Forelimb muscle (tissue), 1 donor: Measurements from ENCODE around the gene C2orf92. TPM values are rescaled to one million over a fixed set of nuclear protein-coding genes. Genes with fewer than 3 reads are reported as not detected.
"Not testable (repeated sequence)": the region's sequence is repeated elsewhere in the genome, so short reads cannot be mapped to it uniquely, and the experiment has no call there.

Source experiments
- DNase-seq: peaks from one replicate; pipeline ENCODE4 v3.0.0-alpha.2; 2013; ENCODE audit warnings: low read depth
- polyA plus RNA-seq: library from polyadenylated mRNA; unstranded; fragments of 120-200 nt; gene quantifications from one replicate; pipeline ENCODE4 v1.2.1, GENCODE V29; 2013; ENCODE audit not compliant: insufficient read length

C2orf92 gene
- polyA plus RNA-seq, 1 donor: 20.7 TPM

- DNase-seq: no peak
Observed at GRCh38 chr2:97693476-97693875, 24.0 kb downstream of the C2orf92 start.

- DNase-seq: no peak
Observed at GRCh38 chr2:97695744-97696143, 26.2 kb downstream of the C2orf92 start.

- peak; percentile 57 for DNase-seq
Observed at GRCh38 chr2:97697252-97698235, 28.0 kb downstream of the C2orf92 start.

GRCh38 chr2:97698530-97698929, 29.0 kb downstream of the C2orf92 start:
- no peak for DNase-seq

- peak; percentile 35 for DNase-seq
Observed at GRCh38 chr2:97699765-97700444, 30.4 kb downstream of the C2orf92 start.

GRCh38 chr2:97701186-97701585, 31.7 kb downstream of the C2orf92 start:
- DNase-seq: no peak

GRCh38 chr2:97701851-97702465, 32.4 kb downstream of the C2orf92 start:
- DNase-seq: no peak

GRCh38 chr2:97702731-97703470, 33.4 kb downstream of the C2orf92 start:
- no peak for DNase-seq

- DNase-seq: no peak
Observed at GRCh38 chr2:97703741-97704140, 34.2 kb downstream of the C2orf92 start.

GRCh38 chr2:97704989-97705388, 35.5 kb downstream of the C2orf92 start:
- DNase-seq: no peak

- no peak for DNase-seq
Observed at GRCh38 chr2:97706112-97706511, 36.6 kb downstream of the C2orf92 start.

GRCh38 chr2:97706708-97707345, 37.3 kb downstream of the C2orf92 start:
- no peak for DNase-seq

GRCh38 chr2:97707362-97708047, 38.0 kb downstream of the C2orf92 start:
- DNase-seq: no peak

GRCh38 chr2:97708048-97708380, 38.5 kb downstream of the C2orf92 start:
- no peak for DNase-seq

- no peak for DNase-seq
Observed at GRCh38 chr2:97708608-97709007, 39.1 kb downstream of the C2orf92 start.

- DNase-seq: no peak
Observed at GRCh38 chr2:97711394-97711711, 41.8 kb downstream of the C2orf92 start.

- not testable (repeated sequence) for DNase-seq
Observed at GRCh38 chr2:97712175-97712574, 42.7 kb downstream of the C2orf92 start.

- DNase-seq: no peak
Observed at GRCh38 chr2:97712693-97713295, 43.3 kb downstream of the C2orf92 start.

GRCh38 chr2:97713296-97714083, 44.0 kb downstream of the C2orf92 start, which contains the start of gene ZAP70:
TSS of gene ZAP70 (plus strand) at chr2:97713576. CDS start at chr2:97724037, 10,461 bp downstream.
- DNase-seq: no peak
